NCI-H2029 (cell line): ENCODE results near the gene GRB10.

Experiments
- DNase-seq: peaks from one replicate; lab custom pipeline; 2025; lab: John Stamatoyannopoulos, UW

GRB10 gene

GRCh38 chr7:50653981-50654425 is 128.7 kb downstream of the GRB10 start:
- DNase-seq = no peak

- DNase-seq = no peak
These were observed 129.4 kb downstream of the GRB10 start for GRCh38 chr7:50653126-50653864.

GRCh38 chr7:50652400-50653125 is 130.1 kb downstream of the GRB10 start:
- no peak for DNase-seq

GRCh38 chr7:50651271-50651989 is 131.3 kb downstream of the GRB10 start:
- no peak for DNase-seq

- no peak for DNase-seq
These were observed 132.5 kb downstream of the GRB10 start for GRCh38 chr7:50650057-50650664.

- DNase-seq = no peak
These were observed 133.3 kb downstream of the GRB10 start for GRCh38 chr7:50649259-50649885.

- no peak for DNase-seq
These were observed 134.0 kb downstream of the GRB10 start for GRCh38 chr7:50648570-50649169.

- DNase-seq = no peak
These were observed 134.6 kb downstream of the GRB10 start for GRCh38 chr7:50648076-50648475.

- DNase-seq = no peak
These were observed 135.3 kb downstream of the GRB10 start for GRCh38 chr7:50647286-50647980.

- no peak for DNase-seq
These were observed 136.6 kb downstream of the GRB10 start for GRCh38 chr7:50646069-50646468.

- no peak for DNase-seq
These were observed 137.5 kb downstream of the GRB10 start for GRCh38 chr7:50645186-50645585.

- no peak for DNase-seq
These were observed 138.1 kb downstream of the GRB10 start for GRCh38 chr7:50644586-50644985.

GRCh38 chr7:50644114-50644513 is 138.6 kb downstream of the GRB10 start:
- DNase-seq = no peak

- DNase-seq = no peak
These were observed 141.0 kb downstream of the GRB10 start for GRCh38 chr7:50641442-50642405.

GRCh38 chr7:50640779-50641178 is 141.9 kb downstream of the GRB10 start:
- no peak for DNase-seq

- DNase-seq = no peak
These were observed 142.4 kb downstream of the GRB10 start for GRCh38 chr7:50640256-50640655.

GRCh38 chr7:50637725-50638643 is 144.7 kb downstream of the GRB10 start:
- DNase-seq = no peak

- no peak for DNase-seq
These were observed 148.3 kb downstream of the GRB10 start for GRCh38 chr7:50634378-50634777.

GRCh38 chr7:50633414-50633710 is 149.3 kb downstream of the GRB10 start:
- no peak for DNase-seq
